Gastrocnemius medialis (tissue), 4 donors: ENCODE data around the gene GIPC1. TPM values are rescaled to one million over a fixed set of nuclear protein-coding genes. Genes with fewer than 3 reads are reported as not detected.

Source experiments
- ATAC-seq, 2 donors: fragments of 150-250 bp; one replicate each; pipeline ENCODE4 v1.9.1; 2016
- DNase-seq, 2 donors: peaks; one replicate each; pipeline ENCODE4 v3.0.0-alpha.2; 2019
- H3K27ac ChIP-seq, 4 donors: fragments of 200-600 bp; sonication (generic); 1 replicate in 1 of 4; 2 replicates in 3 of 4; pipeline ENCODE4 v1.5.1; 2016 to 2018; ENCODE audit warnings: mild to moderate bottlenecking in 2 of 4, moderate library complexity in 1 of 4
- H3K27me3 ChIP-seq, 3 donors: fragments of 200-600 bp; sonication (generic) in 2 of 3; 1 replicate in 1 of 3; 2 replicates in 2 of 3; pipeline versions ENCODE4 v1.5.1 to v1.6.0; 2016 to 2019; ENCODE audit warnings: mild to moderate bottlenecking in 1 of 3, moderate library complexity in 1 of 3
- H3K36me3 ChIP-seq, 2 donors: fragments of 200-600 bp; sonication (generic) in 1 of 2; one replicate each; pipeline ENCODE4 v1.5.1; 2017 to 2018
- H3K4me1 ChIP-seq, 2 donors: fragments of 200-600 bp; sonication (generic) in 1 of 2; one replicate each; pipeline ENCODE4 v1.5.1; 2016 to 2017; ENCODE audit warnings: mild to moderate bottlenecking in 2 of 2
- H3K4me3 ChIP-seq, 4 donors: fragments of 200-600 bp; sonication (generic) in 3 of 4; 1 replicate in 1 of 4; 2 replicates in 3 of 4; pipeline ENCODE4 v1.5.1; 2016 to 2019; ENCODE audit warnings: mild to moderate bottlenecking in 2 of 4
- H3K9me3 ChIP-seq, 3 donors: fragments of 200-600 bp; sonication (generic) in 2 of 3; 1 replicate in 1 of 3; 2 replicates in 2 of 3; pipeline ENCODE4 v1.5.1; 2016 to 2019
- CTCF ChIP-seq, 5 experiments: fragments of 450-650 bp in 3 of 5; fragments of 200-600 bp in 2 of 5; sonication (generic) in 2 of 5; IDR thresholded peaks in 4 of 5; conservative IDR thresholded peaks in 1 of 5; 1 replicate in 4 of 5; 2 replicates in 1 of 5; pipeline ENCODE4 v1.5.1; 2016 to 2019; ENCODE audit warnings: antibody characterized with exemption in 5 of 5, mild to moderate bottlenecking in 3 of 5, moderate library complexity in 3 of 5
- POLR2A ChIP-seq, 2 donors: fragments of 450-650 bp; IDR thresholded peaks; one replicate each; pipeline ENCODE4 v1.6.1; 2017; ENCODE audit warnings: antibody characterized with exemption in 2 of 2, mild to moderate bottlenecking in 2 of 2, moderate library complexity in 2 of 2
- in situ Hi-C, 4 donors: fragments of 200-750 bp; cut with MboI; loops; one replicate each; pipeline versions ENCODE4 v1.15.0 to v1.8.0; 2017; ENCODE audit warnings: low sequenced_read_pairs in 4 of 4
- intact Hi-C: fragments of 100-400 bp; cut with DNase I; formaldehyde crosslinking; loops from one replicate; pipeline ENCODE4 v1.15.1; 2023; ENCODE audit warnings: low total_unique reads
- total RNA-seq, 4 donors: library from RNA; depleted of rRNA; stranded (reverse); fragments of >200 nt; gene quantifications; one replicate each; pipeline versions ENCODE4 v1.1.0 to v1.2.3, GENCODE V29; 2016

GIPC1 gene
- total RNA-seq, 4 donors from 2014 or later: 18.4 to 70.3 (median 54.7) TPM

- in situ Hi-C loops: no loop called here
- no peak overlapping the region for H3K27ac ChIP-seq
- DNase-seq (no peak), ATAC-seq (no peak)
- no peaks in the 10 kb centered on the region for H3K9me3 ChIP-seq
- peaks cover 5 to 15% of the 10 kb centered on the region in 2 donors for H3K4me1 ChIP-seq
- peaks cover 0 to 29% of the 10 kb centered on the region in 2 donors for H3K36me3 ChIP-seq
- TF ChIP-seq CTCF (IDR thresholded peaks at IDR 0.05 in 4 of 5, conservative IDR thresholded peaks at IDR 0.05 in 1 of 5): no peak
- no peak for TF ChIP-seq POLR2A (IDR thresholded peaks at IDR 0.05)
- H3K27me3 ChIP-seq: peaks cover 27 to 39% (median 33%) of the 10 kb centered on the region in 3 donors
- intact Hi-C loops: no loop called here
- H3K4me3 ChIP-seq: no peak overlapping the region
Observed at GRCh38 chr19:14476327-14476672, 19.6 kb downstream of the GIPC1 start.

GRCh38 chr19:14475251-14476073 lies 20.5 kb downstream of the GIPC1 start, which contains the start of gene PTGER1:
Gene PTGER1 (minus strand): TSS chr19:14475354. CDS start chr19:14474320, 1,034 bp downstream.
- peaks cover 5 to 15% of the 10 kb centered on the region in 2 donors for H3K4me1 ChIP-seq
- intact Hi-C loops: no loop called here
- H3K4me3 ChIP-seq: no peak within 1 kb of the TSS
- H3K9me3 ChIP-seq: no peaks in the 10 kb centered on the region
- peaks cover 0 to 31% of the 10 kb centered on the region in 2 donors for H3K36me3 ChIP-seq
- no peak within 1 kb of the TSS for H3K27ac ChIP-seq
- TF ChIP-seq CTCF (IDR thresholded peaks at IDR 0.05 in 4 of 5, conservative IDR thresholded peaks at IDR 0.05 in 1 of 5): peak in 1 of 5 experiments; percentile 10
- no peak for TF ChIP-seq POLR2A (IDR thresholded peaks at IDR 0.05)
- H3K27me3 ChIP-seq: peaks cover 27 to 39% (median 33%) of the 10 kb centered on the region in 3 donors
- DNase-seq (no peak), ATAC-seq (no peak)
- in situ Hi-C loops: no loop called here

- H3K4me3 ChIP-seq: no peak overlapping the region
- in situ Hi-C loops (no loop called here), intact Hi-C loops (no loop called here)
- no peak for TF ChIP-seq POLR2A (IDR thresholded peaks at IDR 0.05)
- no peak for TF ChIP-seq CTCF (IDR thresholded peaks at IDR 0.05 in 4 of 5, conservative IDR thresholded peaks at IDR 0.05 in 1 of 5)
- peaks cover 5 to 15% of the 10 kb centered on the region in 2 donors for H3K4me1 ChIP-seq
- H3K9me3 ChIP-seq: no peaks in the 10 kb centered on the region
- peaks cover 27 to 39% (median 33%) of the 10 kb centered on the region in 3 donors for H3K27me3 ChIP-seq
- ATAC-seq: no peak
- DNase-seq: no peak
- peaks cover 0 to 33% of the 10 kb centered on the region in 2 donors for H3K36me3 ChIP-seq
- no peak overlapping the region for H3K27ac ChIP-seq
Observed at GRCh38 chr19:14474827-14475226, 21.1 kb downstream of the GIPC1 start.

GRCh38 chr19:14473978-14474578 lies 21.8 kb downstream of the GIPC1 start:
- DNase-seq (no peak), ATAC-seq (peak; percentile 31 to 37)
- Histone ChIP-seq H3K4me1 (peaks cover 5 to 15% of the 10 kb centered on the region in 2 donors), H3K27me3 (peaks cover 27 to 39% (median 33%) of the 10 kb centered on the region in 3 donors), H3K36me3 (peaks cover 0 to 33% of the 10 kb centered on the region in 2 donors), H3K9me3 (no peaks in the 10 kb centered on the region), H3K4me3 (peak overlapping the region in 1 of 4 donors; percentile 28), H3K27ac (no peak overlapping the region)
- in situ Hi-C loops (no loop called here), intact Hi-C loops (no loop called here)
- TF ChIP-seq CTCF (IDR thresholded peaks at IDR 0.05 in 4 of 5, conservative IDR thresholded peaks at IDR 0.05 in 1 of 5) (no peak), POLR2A (IDR thresholded peaks at IDR 0.05) (no peak)
